K562 (cell line): Measurements from ENCODE around the gene IPCEF1.

Experiments
- CTCF ChIP-seq, 3 experiments: IDR thresholded peaks in 2 of 3; conservative IDR thresholded peaks in 1 of 3; 2 replicates each; pipeline ENCODE4 v1.5.1; 2011 to 2012; ENCODE audit warnings: low read length in 3 of 3, mild to moderate bottlenecking in 3 of 3, control low read depth in 2 of 3, improper control_type of control experiment in 1 of 3, inconsistent platforms in 1 of 3, low read depth in 1 of 3, mixed read lengths in 1 of 3, moderate library complexity in 1 of 3; ENCODE audit not compliant: insufficient read depth in 2 of 3
- NRF1 ChIP-seq, 2 experiments: fragments of 450-650 bp; IDR thresholded peaks in 1 of 2; conservative IDR thresholded peaks in 1 of 2; 2 replicates each; pipeline ENCODE4 v1.6.1; 2014; ENCODE audit warnings: mild to moderate bottlenecking in 2 of 2
- ZNF609 ChIP-seq: sonication (generic); formaldehyde crosslinking; IDR thresholded peaks from 2 replicates; pipeline ENCODE4 v1.8.1; 2023; ENCODE audit warnings: missing genetic modification reagents, mild to moderate bottlenecking, borderline replicate concordance

GRCh38 chr6:154223296-154223695 lies 133.3 kb downstream of the IPCEF1 start:
- TF ChIP-seq CTCF (IDR thresholded peaks at IDR 0.05 in 2 of 3, conservative IDR thresholded peaks at IDR 0.05 in 1 of 3; ENCODE audit: insufficient read depth in 2 of 3, low read depth in 1 of 3, low read length in 3 of 3) = no peak
- no peak for TF ChIP-seq ZNF609
- no peak for TF ChIP-seq NRF1 (conservative IDR thresholded peaks at IDR 0.05 in 1 of 2, IDR thresholded peaks at IDR 0.05 in 1 of 2)
